Middle frontal gyrus (tissue), 1 donor: ENCODE results near the gene PPP1R9A.
"Not testable (repeated sequence)": the region's sequence is repeated elsewhere in the genome, so short reads cannot be mapped to it uniquely, and the experiment has no call there.

Source experiments
- DNase-seq: peaks from one replicate; pipeline ENCODE4 v3.0.0-alpha.2; 2015; ENCODE audit warnings: low spot score; ENCODE audit errors: extremely low spot score

Gene PPP1R9A

GRCh38 chr7:94973844-94974243 lies 66.5 kb downstream of the PPP1R9A start:
- no peak for DNase-seq

- DNase-seq = no peak
Observed at GRCh38 chr7:94974423-94974822, 67.0 kb downstream of the PPP1R9A start.

DNA sequence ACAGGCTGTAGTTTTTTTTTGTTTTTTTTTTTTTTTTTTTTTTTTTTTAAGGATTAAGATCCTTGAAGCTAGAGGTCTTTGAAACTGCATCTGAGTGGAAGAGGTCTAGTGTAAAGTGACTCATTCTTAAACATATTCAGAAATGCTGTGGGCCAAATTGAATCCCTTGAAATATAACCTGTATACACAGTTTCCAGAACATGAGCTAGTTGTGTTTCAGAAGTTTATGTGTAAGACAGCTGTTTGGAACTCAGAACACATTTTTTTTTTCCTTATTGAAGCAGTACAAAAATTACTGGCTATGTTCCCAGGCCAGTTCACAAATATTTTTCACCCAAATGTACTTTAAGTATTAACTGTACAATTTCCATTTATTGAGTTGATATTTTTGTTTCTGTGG lies 67.9 kb downstream of the PPP1R9A start:
- DNase-seq = no peak

GRCh38 chr7:94980418-94981142 lies 73.2 kb downstream of the PPP1R9A start:
- no peak for DNase-seq

- no peak for DNase-seq
Observed at GRCh38 chr7:94995921-94996320, 88.5 kb downstream of the PPP1R9A start.

GRCh38 chr7:94996369-94996768 lies 89.0 kb downstream of the PPP1R9A start:
- DNase-seq = no peak

- no peak for DNase-seq
Observed at GRCh38 chr7:94997547-94997946, 90.2 kb downstream of the PPP1R9A start.

GRCh38 chr7:94998266-94999068 lies 91.1 kb downstream of the PPP1R9A start:
- DNase-seq = no peak

DNA sequence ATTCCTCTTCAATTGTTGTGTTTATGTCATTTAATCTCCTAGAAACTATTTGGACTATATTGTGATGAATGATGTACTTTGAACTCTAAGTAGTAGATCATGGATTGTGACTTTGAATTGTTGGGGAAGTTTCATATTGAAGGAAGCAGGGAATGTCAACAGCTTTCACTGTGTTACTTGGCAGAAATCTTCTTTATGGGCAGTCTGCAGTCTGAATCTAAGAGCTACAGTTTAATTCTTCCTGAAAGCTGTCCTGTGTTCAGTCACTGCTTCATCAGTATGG lies 91.6 kb downstream of the PPP1R9A start:
- DNase-seq = no peak

DNA sequence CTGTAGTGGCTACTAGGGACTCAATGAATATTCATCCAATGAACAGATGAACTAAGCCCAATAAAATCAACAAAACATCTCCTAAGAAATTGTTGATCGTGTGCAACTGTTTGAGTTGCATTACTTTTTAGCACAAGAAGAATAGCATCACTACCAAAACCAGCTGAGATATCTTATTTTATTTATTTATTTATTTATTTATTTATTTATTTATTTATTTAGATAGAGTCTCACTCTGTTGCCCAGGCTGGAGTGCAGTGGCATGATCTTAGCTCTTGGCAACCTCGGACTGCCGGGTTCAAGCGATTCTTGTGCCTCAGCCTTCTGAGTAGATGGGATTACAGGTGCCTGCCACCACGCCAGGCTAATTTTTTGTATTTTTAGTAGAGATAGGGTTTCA lies 92.2 kb downstream of the PPP1R9A start:
- DNase-seq = not testable (repeated sequence)

DNA sequence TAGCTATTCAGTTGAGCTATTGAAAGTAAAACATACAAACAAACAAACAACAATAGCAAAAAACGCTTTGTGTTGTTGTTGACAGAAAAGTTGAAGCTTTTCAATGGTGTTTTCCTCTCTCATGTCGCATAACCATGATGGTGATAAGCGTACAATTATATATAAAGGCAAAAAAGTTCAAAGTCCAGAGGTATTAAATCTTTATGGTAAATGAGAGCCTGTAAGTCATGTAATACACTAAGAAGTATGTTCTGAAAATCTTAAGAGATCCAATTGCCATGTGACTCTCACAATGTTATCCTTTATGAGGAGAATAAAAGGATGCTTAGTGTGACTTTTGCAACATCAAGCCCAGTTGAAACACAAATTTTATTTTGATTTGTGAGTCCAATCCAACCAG lies 93.9 kb downstream of the PPP1R9A start:
- DNase-seq = no peak

- no peak for DNase-seq
Observed at GRCh38 chr7:95001815-95002561, 94.6 kb downstream of the PPP1R9A start.

DNA sequence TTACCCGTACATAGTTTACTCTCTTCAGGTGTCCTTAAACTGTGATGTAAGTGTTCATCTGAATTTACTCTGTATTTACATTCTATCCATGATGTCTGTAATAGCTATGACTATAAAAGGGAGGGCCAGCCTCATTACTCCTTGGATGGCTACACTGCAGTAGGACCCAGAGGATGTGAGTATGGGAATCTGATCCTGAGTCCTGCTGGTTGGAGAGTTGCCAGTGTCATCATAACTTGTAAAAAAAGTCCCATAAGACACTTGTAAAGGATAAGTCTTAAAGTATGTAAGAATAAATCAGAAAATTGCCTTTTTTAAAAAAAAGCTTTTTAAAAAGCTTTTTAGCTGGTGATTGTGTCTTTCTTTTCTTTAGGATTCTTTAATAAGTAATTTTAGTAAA lies 95.4 kb downstream of the PPP1R9A start:
- DNase-seq = no peak

- no peak for DNase-seq
Observed at GRCh38 chr7:95004618-95005247, 97.3 kb downstream of the PPP1R9A start.

DNA sequence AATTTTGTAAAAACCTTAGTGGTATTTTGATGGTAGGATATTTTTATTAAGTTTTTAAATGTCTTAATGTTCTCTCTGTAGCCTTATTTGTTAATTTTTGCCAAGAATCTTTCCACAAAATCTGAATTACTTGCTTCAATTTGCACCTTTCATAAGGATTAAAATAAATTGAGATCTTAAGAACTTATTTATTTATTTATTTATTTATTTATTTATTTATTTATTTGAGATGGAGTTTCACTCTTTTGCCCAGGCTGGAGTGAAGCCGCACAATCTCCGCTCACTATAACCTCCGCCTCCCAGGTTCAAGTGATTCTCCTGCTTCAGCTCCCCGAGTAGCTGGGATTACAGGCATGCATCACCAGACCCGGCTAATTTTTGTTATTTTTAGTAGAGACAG lies 98.6 kb downstream of the PPP1R9A start:
- DNase-seq = no peak

DNA sequence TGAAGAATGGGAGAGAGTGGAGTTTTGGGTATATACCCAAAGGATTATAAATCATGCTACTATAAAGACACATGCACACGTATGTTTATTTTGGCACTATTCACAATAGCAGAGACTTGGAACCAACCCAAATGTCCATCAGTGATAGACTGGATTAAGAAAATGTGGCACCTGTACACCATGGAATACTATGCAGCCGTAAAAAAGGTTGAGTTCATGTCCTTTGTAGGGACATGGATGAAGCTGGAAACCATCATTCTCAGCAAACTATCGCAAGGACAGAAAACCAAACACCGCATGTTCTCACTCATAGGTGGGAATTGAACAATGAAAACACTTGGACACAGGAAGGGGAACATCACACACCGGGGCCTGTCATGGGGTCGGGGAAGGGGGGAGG lies 101.4 kb downstream of the PPP1R9A start:
- not testable (repeated sequence) for DNase-seq

DNA sequence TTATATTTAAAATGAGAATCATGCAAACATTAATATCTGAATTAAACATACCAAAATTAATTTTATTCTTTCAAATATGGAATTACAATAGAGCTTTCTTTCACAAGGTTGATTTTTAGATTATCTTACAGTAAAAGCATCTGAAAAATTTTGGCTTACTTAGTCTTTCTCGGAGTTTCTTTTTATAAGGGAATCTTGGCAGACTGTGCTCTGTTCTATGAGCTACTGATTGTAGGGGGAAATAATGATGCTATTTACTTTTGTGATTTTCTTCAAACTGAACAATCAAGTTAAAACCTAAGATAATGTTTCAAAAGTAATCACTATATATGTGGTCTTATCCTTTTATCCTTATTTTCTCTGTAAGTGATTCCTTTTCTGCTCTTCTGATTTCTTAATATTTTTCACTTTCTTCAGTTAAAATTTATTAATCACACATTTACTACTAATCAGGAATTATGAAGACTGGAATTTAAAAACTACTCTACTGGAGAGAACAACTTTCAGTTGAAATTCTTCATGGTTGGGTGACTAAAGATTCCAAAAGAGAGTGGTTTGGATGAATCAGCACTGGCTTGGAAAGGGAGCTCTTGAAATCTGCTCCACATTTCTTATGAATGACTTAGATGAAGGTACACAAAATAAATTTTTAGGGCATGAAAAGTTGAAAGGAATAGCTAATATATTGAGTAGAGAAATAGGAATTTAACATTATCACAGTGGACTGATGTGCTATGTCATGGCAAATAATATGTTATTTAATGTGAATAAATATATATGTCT lies 103.9 kb downstream of the PPP1R9A start:
- DNase-seq = no peak

GRCh38 chr7:95011995-95012394 lies 104.6 kb downstream of the PPP1R9A start:
- no peak for DNase-seq

- no peak for DNase-seq
Observed at GRCh38 chr7:95018021-95018420, 110.6 kb downstream of the PPP1R9A start.

DNA sequence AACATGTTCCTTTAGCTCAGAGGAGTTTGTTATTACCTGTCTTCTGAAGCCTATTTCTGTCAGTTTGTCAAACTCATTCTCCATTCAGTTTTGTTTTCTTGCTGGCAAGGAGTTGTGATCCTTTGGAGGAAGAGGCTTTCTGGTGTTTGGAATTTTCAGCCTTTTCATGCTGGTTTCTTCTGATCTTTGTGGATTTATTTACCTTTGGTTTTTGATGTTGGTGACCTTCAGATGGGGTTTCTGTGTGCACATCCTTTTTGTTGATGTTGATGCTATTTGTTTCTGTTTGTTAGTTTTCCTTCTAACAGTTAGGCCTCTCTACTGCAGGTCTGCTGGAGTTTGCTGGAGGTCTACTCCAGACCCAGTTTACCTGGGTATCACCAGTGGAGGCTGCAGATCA lies 118.6 kb downstream of the PPP1R9A start:
- no peak for DNase-seq

DNA sequence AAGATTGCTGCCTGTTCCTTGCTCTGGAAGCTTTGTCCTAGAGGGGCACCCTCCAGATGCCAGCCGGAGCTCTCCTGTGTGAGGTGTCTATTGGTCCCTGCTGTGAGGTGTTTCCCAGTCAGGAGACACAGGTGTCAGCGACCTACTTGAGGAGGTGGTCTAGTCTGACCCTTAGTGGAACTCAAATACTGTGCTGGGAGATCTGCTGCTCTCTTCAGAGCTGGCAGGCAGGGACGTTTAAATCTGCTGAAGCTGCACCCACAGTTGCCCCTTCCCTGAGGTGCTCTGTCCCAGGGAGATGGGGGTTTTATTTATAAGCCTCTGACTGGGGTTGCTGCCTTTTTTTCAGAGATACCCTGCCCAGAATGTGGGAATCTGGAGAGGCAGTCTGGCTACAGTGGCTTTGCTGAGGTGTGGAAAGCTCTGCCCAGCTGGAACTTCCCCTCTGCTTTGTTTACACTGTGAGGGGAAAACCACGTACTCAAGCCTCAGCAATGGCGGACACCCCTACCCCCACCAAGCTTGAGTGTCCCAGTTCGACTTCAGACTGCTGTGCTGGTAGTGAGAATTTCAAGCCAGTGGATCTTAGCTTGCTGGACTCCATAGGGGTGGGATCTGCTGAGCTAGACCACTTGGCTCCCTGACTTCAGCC lies 119.2 kb downstream of the PPP1R9A start:
- no peak for DNase-seq
